Pancreas (tissue), 10 donors: ENCODE results near the gene NEDD4. TPM values are rescaled to one million over a fixed set of nuclear protein-coding genes. Genes with fewer than 3 reads are reported as not detected.
"Not testable (repeated sequence)": the region's sequence is repeated elsewhere in the genome, so short reads cannot be mapped to it uniquely, and the experiment has no call there.

Source experiments
- ATAC-seq, 4 donors: fragments of 200-7000 bp; cut with Tn5 transposase; one replicate each; pipeline versions ENCODE4 v1.8.0 to v1.9.1; 2020; ENCODE audit warnings: mild to moderate bottlenecking in 4 of 4, moderate library complexity in 4 of 4
- DNase-seq, 6 donors: peaks; one replicate each; pipeline ENCODE4 v3.0.0-alpha.2; 2020
- FAIRE-seq: peaks from 2 replicates; lab custom pipeline; 2012; peaks lifted over from hg19 to GRCh38; lab: Jason Lieb, UNC
- H3K27ac ChIP-seq, 4 donors: fragments of 200-600 bp; sonication (generic); 1 replicate in 3 of 4; 2 replicates in 1 of 4; pipeline versions ENCODE4 v1.5.0 to v1.8.0; 2020
- H3K27me3 ChIP-seq, 4 donors: fragments of 200-600 bp; one replicate each; pipeline ENCODE4 v1.8.0; 2021
- H3K36me3 ChIP-seq, 3 donors: fragments of 200-600 bp; sonication (generic) in 1 of 3; one replicate each; pipeline versions ENCODE4 v1.5.0 to v1.8.0; 2020 to 2021
- H3K4me1 ChIP-seq, 3 donors: fragments of 200-600 bp; one replicate each; pipeline ENCODE4 v1.8.0; 2021
- H3K4me3 ChIP-seq, 4 donors: fragments of 200-600 bp; sonication (generic) in 2 of 4; one replicate each; pipeline versions ENCODE4 v1.5.0 to v1.8.0; 2020 to 2021
- H3K9me3 ChIP-seq, 4 donors: fragments of 200-600 bp; one replicate each; pipeline ENCODE4 v1.8.0; 2021
- WGBS, 2 donors: extraction: QIAGEN DNeasy Blood & Tissue Kit; methylation state at CpG; one replicate each; pipeline ENCODE4 v1.1.7; 2013; 5-methylcytosine and 5-hydroxymethylcytosine counted together
- intact Hi-C, 3 donors: fragments of 100-400 bp; cut with DNase I; formaldehyde crosslinking; loops; one replicate each; pipeline versions ENCODE4 v1.11.1 to v1.14.2; 2022
- polyA plus RNA-seq, 2 donors: library from polyadenylated mRNA; stranded (reverse); fragments of 200-250 nt; gene quantifications; one replicate each; pipeline ENCODE4 v1.2.3, GENCODE V29; 2013
- total RNA-seq, 6 donors: library from RNA; stranded (reverse); fragmentation: NEBNext Ultra II Directional in 4 of 6; extraction: Animal tissue kit (Norgen Biotek cat#: 25700) in 4 of 6; gene quantifications; one replicate each; pipeline versions ENCODE4 v1.2.1 to v1.2.4, GENCODE V29; 2021 to 2023
- TF ChIP-seq, protein P1 (sequence below), 4 donors: fragments of 200-600 bp; sonication (generic) in 3 of 4; IDR thresholded peaks; one replicate each; pipeline versions ENCODE4 v1.5.0 to v1.8.0; 2021; ENCODE audit warnings: antibody characterized with exemption in 4 of 4
- donor health status: healthy with polysubstance abuse.
- donor health status: DM: no; HTN: no; CAD: no; lungs with moderate emphysema.
- donor health status: DM: no; HTN: no; CAD: no.
- donor health status: control.
- donor health status: control.
- donor health status: Bipolar disorder and iron deficiency.
- donor health status: DM: yes; HTN: yes; CAD: no.
- donor health status: DM: no; HTN: no; CAD: no.
- donor health status: DM: no; HTN: no; CAD: no.
- donor health status: DM: yes; HTN: yes; CAD: no.

NEDD4 gene
- total and polyA plus RNA-seq, 8 donors: 1.4 to 9.5 (median 4.6) TPM

GRCh38 chr15:55827955-55828354, 165.5 kb downstream of the NEDD4 start:
- Histone ChIP-seq H3K4me1 (no peaks in the 10 kb centered on the region), H3K27me3 (no peaks in the 10 kb centered on the region), H3K9me3 (no peaks in the 10 kb centered on the region), H3K27ac (no peak overlapping the region), H3K4me3 (no peak overlapping the region), H3K36me3 (peaks cover 0 to 4% (median 0%) of the 10 kb centered on the region in 3 donors)
- TF ChIP-seq, protein P1, sequence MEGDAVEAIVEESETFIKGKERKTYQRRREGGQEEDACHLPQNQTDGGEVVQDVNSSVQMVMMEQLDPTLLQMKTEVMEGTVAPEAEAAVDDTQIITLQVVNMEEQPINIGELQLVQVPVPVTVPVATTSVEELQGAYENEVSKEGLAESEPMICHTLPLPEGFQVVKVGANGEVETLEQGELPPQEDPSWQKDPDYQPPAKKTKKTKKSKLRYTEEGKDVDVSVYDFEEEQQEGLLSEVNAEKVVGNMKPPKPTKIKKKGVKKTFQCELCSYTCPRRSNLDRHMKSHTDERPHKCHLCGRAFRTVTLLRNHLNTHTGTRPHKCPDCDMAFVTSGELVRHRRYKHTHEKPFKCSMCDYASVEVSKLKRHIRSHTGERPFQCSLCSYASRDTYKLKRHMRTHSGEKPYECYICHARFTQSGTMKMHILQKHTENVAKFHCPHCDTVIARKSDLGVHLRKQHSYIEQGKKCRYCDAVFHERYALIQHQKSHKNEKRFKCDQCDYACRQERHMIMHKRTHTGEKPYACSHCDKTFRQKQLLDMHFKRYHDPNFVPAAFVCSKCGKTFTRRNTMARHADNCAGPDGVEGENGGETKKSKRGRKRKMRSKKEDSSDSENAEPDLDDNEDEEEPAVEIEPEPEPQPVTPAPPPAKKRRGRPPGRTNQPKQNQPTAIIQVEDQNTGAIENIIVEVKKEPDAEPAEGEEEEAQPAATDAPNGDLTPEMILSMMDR (IDR thresholded peaks at IDR 0.05): no peak
- ATAC-seq (no peak), FAIRE-seq (no peak), DNase-seq (no peak)
- intact Hi-C loops: no loop called here
- 87 to 94% methylated on average over 2 of the region's 2 CpGs for WGBS, 2 donors

- DNase-seq: no peak
- FAIRE-seq: no peak
- TF ChIP-seq, protein P1 (IDR thresholded peaks at IDR 0.05): no peak
- Histone ChIP-seq H3K4me3 (no peak overlapping the region), H3K9me3 (no peaks in the 10 kb centered on the region), H3K4me1 (no peaks in the 10 kb centered on the region), H3K36me3 (no peaks in the 10 kb centered on the region), H3K27ac (no peak overlapping the region), H3K27me3 (no peaks in the 10 kb centered on the region)
- 83 to 86% methylated on average over 2 of the region's 2 CpGs for WGBS, 2 donors
- ATAC-seq: no peak
- intact Hi-C loops: no loop called here
These were observed 166.2 kb downstream of the NEDD4 start for GRCh38 chr15:55827204-55827603.

- Histone ChIP-seq H3K9me3 (no peaks in the 10 kb centered on the region), H3K4me1 (no peaks in the 10 kb centered on the region), H3K4me3 (no peak overlapping the region), H3K36me3 (no peaks in the 10 kb centered on the region), H3K27ac (no peak overlapping the region), H3K27me3 (no peaks in the 10 kb centered on the region)
- WGBS, 2 donors: 80 to 91% methylated on average over 4 of the region's 4 CpGs
- intact Hi-C loops: no loop called here
- no peak for ATAC-seq
- DNase-seq: no peak
- no peak for FAIRE-seq
- TF ChIP-seq, protein P1 (IDR thresholded peaks at IDR 0.05): no peak
These were observed 168.4 kb downstream of the NEDD4 start for GRCh38 chr15:55824857-55825613.

DNA sequence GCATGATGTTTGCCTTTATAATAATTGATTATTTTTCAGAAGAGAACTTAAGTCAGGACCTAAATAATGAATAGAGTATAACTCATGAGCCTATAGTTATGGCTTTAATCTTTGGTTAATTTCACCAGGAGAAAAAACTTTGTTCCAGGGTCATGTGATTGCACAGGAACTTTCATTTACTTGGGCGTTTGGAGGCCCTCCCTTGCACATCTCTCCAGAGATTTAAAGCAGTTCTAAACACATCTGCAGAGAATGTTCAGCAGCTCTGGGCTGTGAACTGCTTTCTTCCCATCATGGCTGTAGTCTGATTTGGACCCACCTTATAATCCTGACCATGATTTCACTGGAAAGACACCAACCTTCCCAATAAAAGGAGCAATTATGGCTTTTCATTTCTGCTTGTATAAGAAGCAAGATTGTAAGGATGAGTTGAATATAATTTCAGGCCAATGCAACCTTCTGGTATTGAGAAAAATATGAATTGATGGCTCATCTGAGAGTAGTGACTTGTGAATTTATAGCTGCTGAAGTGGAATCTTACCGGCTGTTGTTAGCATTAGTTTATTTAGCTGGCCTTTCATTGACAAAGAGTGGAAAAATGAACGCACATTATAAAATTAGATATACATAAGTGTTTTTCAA, 169.6 kb downstream of the NEDD4 start:
- Histone ChIP-seq H3K36me3 (no peaks in the 10 kb centered on the region), H3K27me3 (no peaks in the 10 kb centered on the region), H3K27ac (no peak overlapping the region), H3K4me1 (no peaks in the 10 kb centered on the region), H3K9me3 (no peaks in the 10 kb centered on the region), H3K4me3 (no peak overlapping the region)
- 21 to 40% methylated on average over 3 of the region's 3 CpGs for WGBS, 2 donors
- FAIRE-seq (no peak), ATAC-seq (no peak), DNase-seq (no peak)
- TF ChIP-seq, protein P1 (IDR thresholded peaks at IDR 0.05): no peak
- intact Hi-C loops: no loop called here

DNA sequence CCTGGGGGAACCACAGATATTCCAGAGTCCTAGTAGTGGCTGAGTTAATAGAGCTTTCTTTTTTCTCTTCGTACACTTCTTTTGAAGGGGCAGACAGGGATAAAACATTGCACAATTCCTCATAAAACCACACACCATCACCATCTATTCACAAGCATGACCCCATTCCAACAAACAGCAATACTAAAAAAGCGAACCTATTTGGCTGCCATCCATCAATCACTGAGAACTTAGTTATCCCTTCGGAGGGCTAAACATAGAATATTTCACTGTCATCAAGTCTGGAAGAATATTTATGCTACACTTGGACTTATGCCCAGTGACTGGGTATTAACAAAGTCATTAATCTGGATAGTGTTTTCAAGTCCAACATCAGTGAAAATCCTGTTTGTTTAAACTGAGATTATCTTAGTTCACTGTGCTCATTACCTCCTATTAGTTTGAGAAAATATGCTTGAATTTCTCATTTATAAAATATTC, 170.2 kb downstream of the NEDD4 start:
- Histone ChIP-seq H3K27ac (no peak overlapping the region), H3K27me3 (no peaks in the 10 kb centered on the region), H3K4me1 (no peaks in the 10 kb centered on the region), H3K36me3 (no peaks in the 10 kb centered on the region), H3K9me3 (no peaks in the 10 kb centered on the region), H3K4me3 (no peak overlapping the region)
- TF ChIP-seq, protein P1 (IDR thresholded peaks at IDR 0.05): no peak
- ATAC-seq (peak in 2 of 4 donors; percentile 13 to 25), DNase-seq (no peak), FAIRE-seq (no peak)
- 17 to 19% methylated on average over 3 of the region's 3 CpGs for WGBS, 2 donors
- intact Hi-C loops: no loop called here

GRCh38 chr15:55821740-55822139, 171.7 kb downstream of the NEDD4 start:
- WGBS, 2 donors: 93 to 96% methylated on average over 2 of the region's 2 CpGs
- DNase-seq, H3K9me3 ChIP-seq, H3K27me3 ChIP-seq, intact Hi-C loops, H3K27ac ChIP-seq, H3K4me1 ChIP-seq, H3K4me3 ChIP-seq, FAIRE-seq, H3K36me3 ChIP-seq, ATAC-seq: not testable (repeated sequence)
